NCI-H187 (cell line): Measurements from ENCODE around the gene RGL3.
"Not testable (repeated sequence)": the region's sequence is repeated elsewhere in the genome, so short reads cannot be mapped to it uniquely, and the experiment has no call there.

ENCODE experiments used
- DNase-seq, 2 experiments: peaks; one replicate each; lab custom pipeline; 2025; lab: John Stamatoyannopoulos, UW

RGL3 gene

GRCh38 chr19:11361771-11362731 is 57.1 kb downstream of the RGL3 start:
- DNase-seq = no peak

DNA sequence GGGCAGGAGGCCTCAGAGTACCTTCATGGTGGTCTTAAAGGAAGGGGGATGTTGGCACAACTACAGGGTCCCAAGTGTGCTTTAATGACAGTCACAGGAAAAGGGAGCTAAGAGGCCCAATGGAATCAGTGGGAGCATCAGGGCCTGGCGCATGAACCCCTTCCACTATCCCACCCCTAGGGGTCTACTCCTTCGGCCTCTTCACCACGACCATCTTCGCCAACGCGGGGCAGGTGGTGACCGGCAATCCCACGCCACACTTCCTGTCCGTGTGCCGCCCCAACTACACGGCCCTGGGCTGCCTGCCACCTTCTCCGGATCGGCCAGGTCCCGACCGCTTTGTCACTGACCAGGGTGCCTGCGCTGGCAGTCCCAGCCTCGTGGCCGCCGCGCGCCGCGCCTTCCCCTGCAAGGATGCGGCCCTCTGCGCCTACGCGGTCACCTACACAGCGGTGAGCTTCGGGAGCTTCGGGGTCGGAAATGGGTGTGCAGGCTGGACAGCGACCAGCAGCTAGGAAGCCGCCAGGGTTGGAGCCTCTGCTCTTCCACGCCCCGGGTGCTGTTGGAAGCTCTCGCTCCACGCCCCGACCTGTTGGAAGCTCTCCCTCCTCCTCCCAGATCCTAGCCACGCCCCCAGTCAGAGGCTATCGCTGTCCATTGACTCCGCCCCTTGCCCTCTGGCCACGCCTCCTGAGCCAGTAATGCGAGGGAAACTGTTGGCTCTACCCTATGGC is 57.9 kb downstream of the RGL3 start:
- no peak for DNase-seq

GRCh38 chr19:11359421-11359820 is 59.7 kb downstream of the RGL3 start:
- DNase-seq = no peak

DNA sequence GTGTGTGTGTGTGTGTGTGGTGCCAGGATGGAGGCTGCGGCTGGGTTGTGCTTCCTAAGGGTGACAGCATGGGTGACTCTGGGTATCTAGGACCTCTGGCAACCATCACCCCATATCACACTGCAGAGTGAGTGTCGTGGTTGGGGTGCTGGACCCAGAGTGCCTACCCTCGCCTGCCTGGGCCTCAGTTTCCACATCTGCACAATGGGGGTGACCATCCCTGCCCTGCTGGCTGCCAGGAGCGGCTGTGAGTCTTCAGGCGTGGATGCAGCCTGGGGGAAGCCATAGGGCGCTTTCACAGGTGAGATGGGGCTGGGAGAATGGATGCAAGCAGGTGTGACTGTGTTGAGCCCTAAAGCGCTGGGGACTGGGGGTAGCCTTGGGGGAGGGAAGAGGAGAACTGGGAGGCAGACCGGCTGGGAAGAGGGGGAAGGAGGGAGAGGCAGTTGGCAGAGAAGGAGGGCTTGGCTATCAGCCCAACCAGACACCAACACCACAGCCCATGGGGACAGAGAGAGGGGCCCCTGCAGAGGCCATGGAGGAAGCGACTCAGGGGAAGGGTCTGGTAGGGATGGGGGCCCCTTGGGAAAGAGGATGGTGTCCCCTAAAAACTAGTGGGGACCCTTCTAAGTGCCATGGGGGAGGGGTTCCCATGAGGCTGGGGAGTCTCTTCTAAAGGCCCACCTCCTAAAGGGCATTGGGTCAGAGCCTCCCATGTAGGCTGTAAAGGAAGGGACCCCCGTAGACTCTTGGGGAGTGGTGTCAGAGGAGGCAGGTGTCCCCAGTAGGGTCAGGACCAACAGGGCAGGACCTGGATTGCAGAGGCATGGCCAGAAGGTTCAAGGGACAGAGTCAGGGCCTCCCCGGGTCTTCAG is 62.2 kb downstream of the RGL3 start:
- DNase-seq = no peak

DNA sequence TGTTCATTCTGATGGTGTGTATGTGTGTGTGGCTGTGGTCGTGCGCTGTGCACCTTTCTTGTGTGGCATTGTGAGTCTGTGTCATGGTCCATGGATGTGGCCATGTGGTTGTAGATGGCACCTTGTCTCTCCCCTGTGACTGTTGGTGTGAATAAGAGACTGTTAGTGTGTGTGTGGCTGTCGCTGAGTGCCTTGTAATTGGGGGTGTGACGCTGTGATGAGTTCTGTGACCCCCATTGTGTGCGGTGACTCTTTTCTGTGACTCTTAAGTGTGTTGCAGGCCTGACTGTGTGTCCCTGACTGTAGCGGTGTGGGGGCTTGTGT is 63.1 kb downstream of the RGL3 start:
- no peak for DNase-seq

GRCh38 chr19:11355160-11356073 is 63.7 kb downstream of the RGL3 start, which contains the start of gene PLPPR2:
Gene PLPPR2 (plus strand): TSS chr19:11355432. CDS start chr19:11357674, 2,242 bp downstream.
- DNase-seq = peak; percentile 15 to 73

DNA sequence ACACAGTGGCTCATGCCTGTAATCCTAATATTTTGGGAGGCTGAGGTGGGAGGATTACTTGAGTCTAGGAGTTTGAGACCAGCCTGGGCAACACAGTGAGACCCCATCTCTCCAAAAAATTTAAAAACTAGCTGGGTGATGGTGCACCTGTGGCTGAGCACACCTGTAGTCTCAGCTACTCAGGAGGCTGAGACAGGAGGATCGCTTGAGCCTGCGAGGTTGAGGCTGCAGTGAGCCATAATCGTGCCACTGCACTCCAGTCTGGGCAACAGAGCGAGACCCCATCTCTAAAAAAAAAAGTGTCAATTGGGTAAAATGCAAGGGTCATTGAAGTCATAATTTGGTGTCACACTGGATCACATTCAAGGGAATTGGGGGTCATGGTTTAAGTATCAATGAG is 65.0 kb downstream of the RGL3 start:
- not testable (repeated sequence) for DNase-seq

GRCh38 chr19:11349171-11349570 is 69.9 kb downstream of the RGL3 start:
- no peak for DNase-seq

GRCh38 chr19:11347546-11348039 is 71.5 kb downstream of the RGL3 start:
- no peak for DNase-seq

DNA sequence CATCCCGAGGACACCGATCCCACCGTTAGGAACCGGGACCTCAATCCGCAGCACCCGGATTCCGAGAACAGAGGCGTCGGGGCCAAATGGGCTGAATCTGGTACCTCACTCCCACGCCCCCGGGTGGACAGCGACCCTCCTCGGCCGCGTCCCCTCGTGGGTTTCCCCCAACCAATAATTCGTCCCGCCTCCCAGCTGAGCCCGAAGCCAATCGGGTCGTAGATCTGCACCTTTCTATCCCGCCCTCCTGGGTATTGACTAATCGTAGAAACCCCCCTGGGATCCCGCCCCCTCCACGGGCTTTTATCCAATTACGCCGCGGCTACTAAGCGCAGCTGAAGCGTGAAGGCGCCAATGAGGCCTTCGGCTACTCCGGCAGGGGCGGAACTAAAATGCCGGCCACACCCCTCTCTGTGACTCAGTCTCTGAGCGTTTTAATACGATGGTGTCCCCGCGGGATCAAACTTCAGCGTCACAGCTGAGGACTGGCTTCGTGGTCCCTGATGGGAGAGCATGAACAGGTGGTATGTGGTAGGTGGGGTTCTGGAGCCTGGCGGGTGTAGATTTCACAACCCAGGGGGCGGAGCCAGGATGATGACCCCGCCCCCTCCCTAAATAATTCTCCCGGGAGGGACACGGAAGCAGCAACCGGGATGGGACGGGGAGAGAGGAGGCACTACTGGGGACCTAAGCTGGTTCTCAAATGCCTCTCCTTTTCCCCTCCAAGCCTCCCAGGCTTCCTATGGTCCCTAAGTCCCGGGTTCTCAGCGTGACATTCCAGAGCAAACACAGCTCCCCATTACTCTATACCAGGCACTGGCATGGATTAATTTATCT is 72.8 kb downstream of the RGL3 start, which contains the start of the genes CCDC159 and TMEM205:
Gene CCDC159 (plus strand): TSS at position 416 of the 837 bp plus-strand sequence. CDS start 88 bp downstream, at position 504.
Gene TMEM205 (minus strand): TSS at position 165 of the 837 bp plus-strand sequence. CDS start 649 bp downstream, outside the sequence.
- DNase-seq = peak; percentile 84 to 89

- DNase-seq = no peak
Measured at GRCh38 chr19:11345122-11345803, 73.9 kb downstream of the RGL3 start.
